ENCODE data around the gene DLG2.

DNA sequence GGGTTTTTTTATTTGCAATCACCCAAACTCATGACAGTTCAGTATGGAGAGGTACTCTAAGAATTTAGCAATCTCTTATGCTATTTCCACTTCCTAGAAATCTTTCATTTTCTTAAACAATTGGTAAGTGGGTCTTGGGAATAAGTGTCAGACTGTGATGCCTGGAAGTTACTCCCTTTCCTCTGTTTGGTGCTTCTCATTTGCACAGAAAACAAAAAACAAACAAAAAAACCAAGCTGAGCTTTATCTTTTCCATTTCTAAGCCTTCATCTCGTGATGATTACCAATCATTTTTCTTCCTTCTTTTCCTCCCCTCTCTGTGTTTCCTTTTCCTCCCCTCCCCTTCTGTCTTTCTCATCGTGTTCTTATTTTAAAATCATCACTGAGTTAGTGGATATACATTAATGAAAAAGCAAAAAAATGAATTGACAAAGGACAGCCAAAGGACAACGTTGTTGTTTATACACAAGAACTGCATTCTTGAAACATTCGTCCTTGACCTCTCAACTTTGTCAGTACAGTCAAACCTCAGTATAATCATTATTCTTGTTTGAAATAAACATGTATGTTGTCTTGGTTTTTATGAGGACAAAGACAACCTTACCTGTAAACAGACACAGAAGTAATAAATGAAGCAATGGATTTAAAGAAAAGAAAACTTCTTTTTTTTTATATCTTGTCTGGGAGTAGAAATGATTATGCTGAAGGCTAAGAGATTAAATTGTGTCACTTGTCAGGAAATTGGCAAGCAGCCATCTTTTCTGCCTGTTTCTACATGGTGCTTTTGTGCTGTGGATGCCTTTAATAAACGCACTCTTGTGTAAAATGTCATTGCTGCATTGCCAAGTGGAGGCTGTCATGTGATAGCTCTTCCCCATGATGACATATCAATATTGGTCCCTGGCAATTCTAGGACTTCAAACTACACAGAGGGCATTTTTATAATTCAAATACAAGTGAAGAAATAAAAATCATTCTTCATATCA, 1537.8 kb downstream of the DLG2 start:
- TF ChIP-seq FOS (IDR thresholded peaks at IDR 0.05; ENCODE audit: low read depth, low read length) (no peak), BHLHE40 (IDR thresholded peaks at IDR 0.05; ENCODE audit: low read depth, low read length) (no peak), CTCF (conservative IDR thresholded peaks at IDR 0.05; ENCODE audit: low read depth, low read length) (no peak), POLR2A (IDR thresholded peaks at IDR 0.05; ENCODE audit: low read depth, low read length) (no peak)
- TF ChIP-seq, protein P1, sequence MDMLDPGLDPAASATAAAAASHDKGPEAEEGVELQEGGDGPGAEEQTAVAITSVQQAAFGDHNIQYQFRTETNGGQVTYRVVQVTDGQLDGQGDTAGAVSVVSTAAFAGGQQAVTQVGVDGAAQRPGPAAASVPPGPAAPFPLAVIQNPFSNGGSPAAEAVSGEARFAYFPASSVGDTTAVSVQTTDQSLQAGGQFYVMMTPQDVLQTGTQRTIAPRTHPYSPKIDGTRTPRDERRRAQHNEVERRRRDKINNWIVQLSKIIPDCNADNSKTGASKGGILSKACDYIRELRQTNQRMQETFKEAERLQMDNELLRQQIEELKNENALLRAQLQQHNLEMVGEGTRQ (IDR thresholded peaks at IDR 0.05; ENCODE audit: low read depth, low read length), result no peak

Measured in IMR-90 (cell line).